Gastroesophageal sphincter (tissue), 4 donors: ENCODE data around the gene HOXC9. TPM values are rescaled to one million over a fixed set of nuclear protein-coding genes. Genes with fewer than 3 reads are reported as not detected.

Experiments
- ATAC-seq: fragments of 150-250 bp; one replicate; pipeline ENCODE4 v1.9.1; 2016; ENCODE audit warnings: mild to moderate bottlenecking, moderate library complexity
- H3K27ac ChIP-seq, 4 donors: fragments of 200-600 bp; sonication (generic) in 3 of 4; 1 replicate in 3 of 4; 2 replicates in 1 of 4; pipeline ENCODE4 v1.5.1; 2016 to 2019
- H3K27me3 ChIP-seq: fragments of 200-600 bp; sonication (generic); one replicate; pipeline ENCODE4 v1.5.1; 2019
- H3K36me3 ChIP-seq, 2 donors: fragments of 200-600 bp; sonication (generic); one replicate each; pipeline ENCODE4 v1.5.1; 2019; ENCODE audit warnings: control low read depth in 1 of 2
- H3K4me1 ChIP-seq, 3 donors: fragments of 200-600 bp; sonication (generic); 1 replicate in 2 of 3; 2 replicates in 1 of 3; pipeline ENCODE4 v1.5.1; 2016 to 2019; ENCODE audit warnings: control low read depth in 2 of 3
- H3K4me3 ChIP-seq, 2 donors: fragments of 200-600 bp; sonication (generic); one replicate each; pipeline ENCODE4 v1.5.1; 2019; ENCODE audit warnings: mild to moderate bottlenecking in 1 of 2, moderate library complexity in 1 of 2
- H3K9me3 ChIP-seq, 3 donors: fragments of 200-600 bp; sonication (generic); one replicate each; pipeline ENCODE4 v1.5.1; 2017 to 2019; ENCODE audit warnings: control low read depth in 2 of 3
- CTCF ChIP-seq, 4 experiments: fragments of 200-600 bp in 2 of 4; fragments of 450-650 bp in 2 of 4; sonication (generic) in 1 of 4; IDR thresholded peaks; one replicate each; pipeline ENCODE4 v1.5.1; 2017 to 2019; ENCODE audit warnings: antibody characterized with exemption in 4 of 4, mild to moderate bottlenecking in 2 of 4, moderate library complexity in 2 of 4
- EP300 ChIP-seq: sonication (generic); formaldehyde crosslinking; IDR thresholded peaks from one replicate; pipeline ENCODE4 v1.6.1; 2017; ENCODE audit warnings: antibody characterized with exemption, mild to moderate bottlenecking
- POLR2A ChIP-seq, 2 donors: fragments of 450-650 bp; IDR thresholded peaks; one replicate each; pipeline ENCODE4 v1.6.1; 2017; ENCODE audit warnings: antibody characterized with exemption in 2 of 2, mild to moderate bottlenecking in 2 of 2, moderate library complexity in 1 of 2
- POLR2AphosphoS5 ChIP-seq: sonication (generic); formaldehyde crosslinking; IDR thresholded peaks from one replicate; pipeline ENCODE4 v1.6.1; 2017; ENCODE audit warnings: antibody characterized with exemption
- WGBS, 2 donors: methylation state at CpG; one replicate each; pipeline ENCODE4 v1.1.5; 2018; ENCODE audit warnings: low coverage in 1 of 2; 5-methylcytosine and 5-hydroxymethylcytosine counted together
- total RNA-seq, 4 donors: library from RNA; depleted of rRNA; stranded (reverse); fragments of >200 nt; gene quantifications; one replicate each; pipeline ENCODE4 v1.1.0, GENCODE V29; 2016

HOXC9 gene
- total RNA-seq, 4 donors from 2014 or later, result not detected

GRCh38 chr12:53990311-53991076 is 9.5 kb upstream of the HOXC9 start:
- ATAC-seq, result no peak
- WGBS, 2 donors, result 3 to 10% methylated on average over 10 to 11 of the region's 27 CpGs
- H3K36me3 ChIP-seq, result no peaks in the 10 kb centered on the region
- H3K4me3 ChIP-seq, result no peak overlapping the region
- H3K4me1 ChIP-seq, result peaks cover 0 to 38% (median 26%) of the 10 kb centered on the region in 3 donors
- no peaks in the 10 kb centered on the region for H3K9me3 ChIP-seq
- H3K27ac ChIP-seq, result no peak overlapping the region
- TF ChIP-seq EP300 (no peak), POLR2A (IDR thresholded peaks at IDR 0.05) (no peak)
- H3K27me3 ChIP-seq, result peaks cover 100% of the 10 kb centered on the region

GRCh38 chr12:53991077-53991460 is 8.9 kb upstream of the HOXC9 start:
- no peak overlapping the region for H3K27ac ChIP-seq
- no peaks in the 10 kb centered on the region for H3K9me3 ChIP-seq
- ATAC-seq, result no peak
- H3K4me1 ChIP-seq, result peaks cover 0 to 38% (median 26%) of the 10 kb centered on the region in 3 donors
- H3K27me3 ChIP-seq, result peaks cover 100% of the 10 kb centered on the region
- 0% methylated on average over 3 to 4 of the region's 8 CpGs for WGBS, 2 donors
- no peak overlapping the region for H3K4me3 ChIP-seq
- H3K36me3 ChIP-seq, result no peaks in the 10 kb centered on the region
- no peak for TF ChIP-seq POLR2A (IDR thresholded peaks at IDR 0.05)
- no peak for TF ChIP-seq CTCF (IDR thresholded peaks at IDR 0.05)
- no peak for TF ChIP-seq EP300
- TF ChIP-seq POLR2AphosphoS5, result no peak

- peaks cover 0 to 40% (median 23%) of the 10 kb centered on the region in 3 donors for H3K4me1 ChIP-seq
Measured at GRCh38 chr12:53992377-53992889, 7.5 kb upstream of the HOXC9 start.

GRCh38 chr12:53993162-53994008 is 6.6 kb upstream of the HOXC9 start:
- H3K9me3 ChIP-seq, result no peaks in the 10 kb centered on the region
- H3K27me3 ChIP-seq, result peaks cover 100% of the 10 kb centered on the region
- H3K4me1 ChIP-seq, result peaks cover 0 to 46% (median 23%) of the 10 kb centered on the region in 3 donors
- H3K36me3 ChIP-seq, result no peaks in the 10 kb centered on the region
- TF ChIP-seq CTCF (IDR thresholded peaks at IDR 0.05) (no peak), EP300 (no peak), POLR2A (IDR thresholded peaks at IDR 0.05) (no peak), POLR2AphosphoS5 (no peak)
- H3K4me3 ChIP-seq, result no peak overlapping the region
- 6 to 23% methylated on average over 3 to 18 of the region's 18 CpGs for WGBS, 2 donors
- no peak for ATAC-seq
- no peak overlapping the region for H3K27ac ChIP-seq

More at GRCh38 chr12:53992377-53992889, 7.5 kb upstream of the HOXC9 start:
- Histone ChIP-seq H3K27me3 (peaks cover 100% of the 10 kb centered on the region), H3K4me3 (no peak overlapping the region), H3K36me3 (no peaks in the 10 kb centered on the region), H3K27ac (no peak overlapping the region), H3K9me3 (no peaks in the 10 kb centered on the region)
- WGBS, 2 donors, result 23 to 80% methylated on average over 2 of the region's 7 CpGs
- no peak for ATAC-seq
- TF ChIP-seq CTCF (IDR thresholded peaks at IDR 0.05) (no peak), EP300 (no peak), POLR2A (IDR thresholded peaks at IDR 0.05) (no peak), POLR2AphosphoS5 (no peak)

GRCh38 chr12:53994009-53994263 is 6.0 kb upstream of the HOXC9 start:
- Histone ChIP-seq H3K4me1 (peaks cover 0 to 45% (median 23%) of the 10 kb centered on the region in 3 donors), H3K27me3 (peaks cover 100% of the 10 kb centered on the region), H3K27ac (no peak overlapping the region), H3K4me3 (no peak overlapping the region), H3K9me3 (no peaks in the 10 kb centered on the region), H3K36me3 (no peaks in the 10 kb centered on the region)
- TF ChIP-seq POLR2AphosphoS5, result no peak
- TF ChIP-seq CTCF (IDR thresholded peaks at IDR 0.05), result no peak
- no peak for TF ChIP-seq POLR2A (IDR thresholded peaks at IDR 0.05)
- no peak for TF ChIP-seq EP300
- WGBS, 2 donors, result 15% methylated on average over 4 of the region's 19 CpGs; no CpG with 5 or more reads in 1 of the 2 donors
- no peak for ATAC-seq
